ENCODE data around the gene OR51M1.

DNA sequence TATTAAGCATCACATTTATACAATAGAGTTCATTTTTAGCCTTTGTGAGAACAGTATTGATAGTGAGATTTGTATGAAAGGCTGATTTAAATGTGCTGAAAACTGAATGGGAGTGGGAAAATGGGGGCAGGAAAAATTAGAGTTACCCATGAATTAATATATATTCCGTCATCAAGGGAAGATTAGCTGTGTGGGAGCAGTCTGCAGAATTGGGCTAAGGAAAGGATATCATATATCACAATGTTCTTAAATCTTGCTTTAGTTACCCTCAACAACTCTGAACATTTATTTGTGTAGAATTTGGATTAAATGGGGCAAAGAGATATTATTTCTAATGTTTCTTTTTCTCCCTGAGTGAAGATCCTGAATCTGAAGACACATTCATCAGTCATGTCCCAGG lies 38.2 kb downstream of the OR51M1 start, which contains the start of gene OR51Q1:
- TF ChIP-seq HSF4 (CRISPR knock-in tag; IDR thresholded peaks at IDR 0.05; ENCODE audit: borderline replicate concordance) (no peak), ZNF133 (CRISPR knock-in tag; IDR thresholded peaks at IDR 0.05) (no peak), CTCF (IDR thresholded peaks at IDR 0.05 in 2 of 3, conservative IDR thresholded peaks at IDR 0.05 in 1 of 3; ENCODE audit: insufficient read depth in 2 of 3, low read depth in 1 of 3, low read length in 3 of 3) (no peak), KDM5B (IDR thresholded peaks at IDR 0.05; ENCODE audit: insufficient replicate concordance, low read depth, low read length) (no peak), POLR2A (conservative IDR thresholded peaks at IDR 0.05) (no peak), IRF1 (CRISPR knock-in tag; IDR thresholded peaks at IDR 0.05; ENCODE audit: borderline replicate concordance) (no peak), SMAD3 (CRISPR knock-in tag; conservative IDR thresholded peaks at IDR 0.05) (no peak), ZSCAN29 (IDR thresholded peaks at IDR 0.05) (no peak), MCM2 (IDR thresholded peaks at IDR 0.05; ENCODE audit: low read depth) (no peak)

Data from K562 (cell line).